Stimulated activated CD8-positive, alpha-beta memory T cell treated with anti-CD3 and anti-CD28 coated beads, Interleukin-15, amount 100 ng/mL, for 48 hours (primary cell): ENCODE results near the gene TAL2.

Source experiments
- DNase-seq, 2 donors: peaks; one replicate each; pipeline ENCODE4 v3.0.0-alpha.2; 2020; ENCODE audit warnings: low read depth in 2 of 2

The TAL2 gene

DNA sequence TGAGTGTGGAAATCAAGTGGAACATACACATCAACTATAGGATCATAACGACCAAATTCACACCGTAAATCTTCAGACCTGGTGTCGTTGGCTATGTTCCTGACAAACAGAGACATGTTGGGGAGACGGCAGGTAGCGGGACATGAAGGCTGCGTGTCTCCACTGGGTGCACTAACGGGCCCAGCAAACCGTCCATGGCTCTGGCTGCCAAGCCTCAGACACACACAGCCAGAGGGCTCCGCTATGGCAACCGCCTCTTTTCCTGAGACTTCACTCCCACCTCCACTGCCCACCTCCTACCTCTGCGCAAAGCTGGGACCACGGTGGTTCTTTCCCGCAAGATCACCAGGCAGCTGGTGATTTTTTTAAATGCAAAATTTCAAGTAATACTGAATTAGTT is 48.4 kb downstream of the TAL2 start:
- DNase-seq: no peak

DNA sequence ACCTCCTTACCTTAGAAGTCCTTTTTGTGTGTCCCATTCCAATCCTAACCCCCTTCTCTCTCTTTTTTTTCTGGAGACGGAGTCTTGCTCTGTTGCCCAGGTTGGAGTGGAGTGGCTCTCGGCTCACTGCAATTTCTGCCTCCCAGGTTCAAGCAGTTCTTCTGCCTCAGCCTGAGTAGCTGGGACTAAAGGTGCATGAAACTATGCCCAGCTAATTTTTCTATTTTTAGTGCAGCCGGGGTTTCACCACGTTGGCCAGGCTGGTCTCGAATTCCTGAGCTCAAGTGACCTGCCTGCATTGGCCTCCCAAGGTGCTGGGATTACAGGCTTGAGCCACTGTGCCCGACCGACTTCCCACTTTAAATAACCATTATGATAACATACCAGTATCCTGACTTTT is 49.6 kb downstream of the TAL2 start:
- no peak for DNase-seq

DNA sequence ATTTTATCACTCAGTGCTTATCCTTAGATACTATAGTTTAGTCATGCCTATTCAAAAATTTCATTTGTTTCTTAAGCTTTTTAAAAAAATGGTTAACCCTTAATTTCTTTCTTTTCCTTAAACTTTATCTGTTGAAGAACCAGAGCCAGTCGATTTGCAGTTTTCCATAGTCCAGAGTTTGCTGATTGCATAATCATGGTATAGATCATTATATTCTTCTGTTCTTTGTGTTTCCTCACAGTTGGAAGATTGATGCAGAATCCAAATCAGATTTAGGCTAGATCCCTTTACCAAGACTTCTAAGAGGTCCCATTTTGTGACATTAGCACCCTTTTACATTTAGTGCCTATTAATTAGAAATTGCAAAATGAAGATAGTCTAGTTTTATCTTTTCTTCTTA is 50.0 kb downstream of the TAL2 start:
- no peak for DNase-seq
